HFF-Myc (cell line): ENCODE measurements around the gene LAPTM4A.

Source experiments
- DNase-seq: peaks from one replicate; pipeline ENCODE4 v3.0.0-alpha.2; 2011; ENCODE audit warnings: low read depth; ENCODE audit errors: extremely low read depth
- H3K4me3 ChIP-seq: replicated peaks from 2 replicates; pipeline ENCODE4 v1.5.1; 2011; ENCODE audit warnings: low read depth, mild to moderate bottlenecking, control low read depth, low read length
- CTCF ChIP-seq: IDR thresholded peaks from 2 replicates; pipeline ENCODE4 v1.5.1; 2012; ENCODE audit warnings: mild to moderate bottlenecking, low read depth, low read length, control low read depth; ENCODE audit errors: missing control alignments

LAPTM4A gene

GRCh38 chr2:20021405-20022009 lies 29.9 kb downstream of the LAPTM4A start:
- no peak overlapping the region for H3K4me3 ChIP-seq
- TF ChIP-seq CTCF: no peak
- DNase-seq: no peak

GRCh38 chr2:20019747-20020146 lies 31.7 kb downstream of the LAPTM4A start:
- no peak for DNase-seq
- no peak for TF ChIP-seq CTCF
- no peak overlapping the region for H3K4me3 ChIP-seq

GRCh38 chr2:20018601-20019152 lies 32.8 kb downstream of the LAPTM4A start:
- DNase-seq: no peak
- TF ChIP-seq CTCF: no peak
- no peak overlapping the region for H3K4me3 ChIP-seq

- H3K4me3 ChIP-seq: no peak overlapping the region
- TF ChIP-seq CTCF: no peak
- no peak for DNase-seq
Observed at GRCh38 chr2:20016346-20016745, 35.1 kb downstream of the LAPTM4A start.

- H3K4me3 ChIP-seq: no peak overlapping the region
- TF ChIP-seq CTCF: peak; percentile 46
- DNase-seq: peak; percentile 36
Observed at GRCh38 chr2:20015482-20016083, 35.8 kb downstream of the LAPTM4A start.

- no peak for DNase-seq
- no peak for TF ChIP-seq CTCF
- H3K4me3 ChIP-seq: peak overlapping the region; percentile 29
Observed at GRCh38 chr2:20013126-20013849, 38.1 kb downstream of the LAPTM4A start.
